RWPE1 (cell line): ENCODE results near the gene BHLHE41.

Experiments used
- CTCF ChIA-PET: fragments of 350-600 bp; sonication (Branson Sonifier 250); formaldehyde crosslinking; extraction: SDS; loops from one replicate; lab custom pipeline; 2021; lab: Yijun Ruan, JAX
- POLR2A ChIA-PET: fragments of 400-600 bp; formaldehyde crosslinking; extraction: SDS; loops from one replicate; lab custom pipeline; 2020; ENCODE audit warnings: antibody characterized with exemption; ENCODE audit not compliant: low non-redundant PET; lab: Yijun Ruan, JAX
- DNase-seq: peaks from one replicate; pipeline ENCODE4 v3.0.0; 2012; ENCODE audit warnings: low spot score
- H3K27ac ChIP-seq: fragments of 450-650 bp; 2 replicates; pipeline ENCODE4 v1.5.1; 2017
- TF ChIP-seq, protein P1 (sequence below): fragments of 450-650 bp; conservative IDR thresholded peaks from 2 replicates; pipeline ENCODE4 v1.5.1; 2017; ENCODE audit warnings: low read depth, mild to moderate bottlenecking

BHLHE41 gene

DNA sequence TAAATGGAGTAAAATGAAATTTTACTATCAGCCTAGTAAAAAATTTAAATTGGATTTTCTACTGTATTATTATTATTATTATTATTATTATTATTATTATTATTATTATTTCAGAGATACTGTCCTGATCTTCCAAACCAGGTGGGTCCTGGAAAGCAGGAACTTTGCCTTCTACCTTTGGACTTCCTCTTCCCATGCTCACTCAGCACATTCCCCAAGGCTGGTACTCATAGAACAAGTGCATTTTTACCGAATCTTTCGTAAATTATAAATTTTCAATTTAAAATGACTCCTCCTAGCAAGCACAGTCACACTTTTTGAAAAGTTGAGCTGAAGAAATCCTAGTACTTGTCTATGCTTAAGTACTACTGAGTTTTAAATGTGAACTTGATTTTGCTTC lies 29.7 kb downstream of the BHLHE41 start:
- ChIA-PET POLR2A (no interaction called here), CTCF (interaction anchor here (0.7 kb wide), 2 partner anchors 29 to 92 kb away, joined by 3 to 6 read pairs; no protein-coding TSS in a partner anchor)
- TF ChIP-seq, protein P1, sequence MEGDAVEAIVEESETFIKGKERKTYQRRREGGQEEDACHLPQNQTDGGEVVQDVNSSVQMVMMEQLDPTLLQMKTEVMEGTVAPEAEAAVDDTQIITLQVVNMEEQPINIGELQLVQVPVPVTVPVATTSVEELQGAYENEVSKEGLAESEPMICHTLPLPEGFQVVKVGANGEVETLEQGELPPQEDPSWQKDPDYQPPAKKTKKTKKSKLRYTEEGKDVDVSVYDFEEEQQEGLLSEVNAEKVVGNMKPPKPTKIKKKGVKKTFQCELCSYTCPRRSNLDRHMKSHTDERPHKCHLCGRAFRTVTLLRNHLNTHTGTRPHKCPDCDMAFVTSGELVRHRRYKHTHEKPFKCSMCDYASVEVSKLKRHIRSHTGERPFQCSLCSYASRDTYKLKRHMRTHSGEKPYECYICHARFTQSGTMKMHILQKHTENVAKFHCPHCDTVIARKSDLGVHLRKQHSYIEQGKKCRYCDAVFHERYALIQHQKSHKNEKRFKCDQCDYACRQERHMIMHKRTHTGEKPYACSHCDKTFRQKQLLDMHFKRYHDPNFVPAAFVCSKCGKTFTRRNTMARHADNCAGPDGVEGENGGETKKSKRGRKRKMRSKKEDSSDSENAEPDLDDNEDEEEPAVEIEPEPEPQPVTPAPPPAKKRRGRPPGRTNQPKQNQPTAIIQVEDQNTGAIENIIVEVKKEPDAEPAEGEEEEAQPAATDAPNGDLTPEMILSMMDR, result no peak
- no peak overlapping the region for H3K27ac ChIP-seq
- DNase-seq, result no peak

DNA sequence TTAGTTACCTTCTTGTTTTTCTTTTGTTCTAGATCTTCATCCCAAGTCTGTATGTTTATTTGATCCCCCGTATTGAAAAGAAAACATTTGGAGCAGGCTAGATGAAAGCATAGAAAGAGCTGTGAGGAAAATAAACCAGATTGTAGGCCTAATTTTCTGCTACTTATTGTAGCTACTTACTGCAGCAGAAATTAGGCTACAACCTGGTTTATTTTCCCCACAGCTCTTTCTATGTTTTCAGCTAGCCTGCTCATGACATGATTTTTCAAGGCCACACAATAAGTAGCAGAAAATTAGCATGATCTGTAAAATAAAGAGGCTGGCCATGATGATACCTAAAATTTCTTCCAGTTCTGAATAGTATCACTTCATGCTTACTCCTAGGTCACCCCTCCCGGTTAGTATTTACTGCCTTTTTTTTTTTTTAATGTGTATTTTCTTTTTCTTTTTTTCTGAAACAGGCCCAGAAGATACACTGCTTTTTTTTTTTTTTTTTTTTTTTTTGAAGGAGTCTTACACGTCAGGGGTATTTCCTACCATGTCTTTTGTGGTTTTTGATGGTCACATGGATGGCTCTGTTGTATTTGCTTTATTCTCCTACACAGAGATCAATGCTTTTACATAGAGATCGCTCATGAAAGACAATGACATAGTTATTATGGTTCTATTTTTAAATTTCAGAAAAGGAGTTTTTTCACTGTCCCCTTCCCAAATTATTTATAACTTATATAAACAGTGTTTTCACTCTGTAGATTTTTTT lies 32.3 kb downstream of the BHLHE41 start:
- no peak overlapping the region for H3K27ac ChIP-seq
- ChIA-PET POLR2A (no interaction called here), CTCF (interaction anchor here (0.6 to 0.7 kb wide), 2 partner anchors 310 to 353 kb away, joined by 3 to 4 read pairs; no protein-coding TSS in a partner anchor)
- TF ChIP-seq, protein P1, result no peak
- DNase-seq, result no peak

DNA sequence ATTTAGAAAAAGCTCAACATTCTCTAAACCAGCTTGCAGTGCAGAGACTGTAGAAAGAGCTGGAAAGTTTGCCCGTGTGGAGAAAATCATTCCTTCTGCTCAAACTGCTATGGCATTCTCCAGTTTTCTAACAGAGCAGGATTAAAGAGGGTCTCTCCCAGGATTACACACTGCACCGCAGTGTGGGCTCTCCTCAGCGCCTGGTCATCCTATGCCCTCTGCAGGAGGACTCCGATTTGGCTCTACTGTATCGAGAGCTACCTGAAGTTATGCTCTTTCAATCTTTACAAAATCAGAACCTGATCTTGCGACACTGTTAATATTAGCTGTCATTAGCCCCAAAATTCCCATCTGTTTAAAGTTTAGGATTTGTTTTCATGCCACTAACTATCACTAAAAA lies 33.0 kb downstream of the BHLHE41 start:
- DNase-seq, result no peak
- no peak overlapping the region for H3K27ac ChIP-seq
- CTCF ChIA-PET, result interaction anchor here (0.7 to 0.9 kb wide), 3 partner anchors 10 to 354 kb away, joined by 3 to 4 read pairs (median 3); no protein-coding TSS in a partner anchor
- POLR2A ChIA-PET, result no interaction called here
- TF ChIP-seq, protein P1, result no peak

DNA sequence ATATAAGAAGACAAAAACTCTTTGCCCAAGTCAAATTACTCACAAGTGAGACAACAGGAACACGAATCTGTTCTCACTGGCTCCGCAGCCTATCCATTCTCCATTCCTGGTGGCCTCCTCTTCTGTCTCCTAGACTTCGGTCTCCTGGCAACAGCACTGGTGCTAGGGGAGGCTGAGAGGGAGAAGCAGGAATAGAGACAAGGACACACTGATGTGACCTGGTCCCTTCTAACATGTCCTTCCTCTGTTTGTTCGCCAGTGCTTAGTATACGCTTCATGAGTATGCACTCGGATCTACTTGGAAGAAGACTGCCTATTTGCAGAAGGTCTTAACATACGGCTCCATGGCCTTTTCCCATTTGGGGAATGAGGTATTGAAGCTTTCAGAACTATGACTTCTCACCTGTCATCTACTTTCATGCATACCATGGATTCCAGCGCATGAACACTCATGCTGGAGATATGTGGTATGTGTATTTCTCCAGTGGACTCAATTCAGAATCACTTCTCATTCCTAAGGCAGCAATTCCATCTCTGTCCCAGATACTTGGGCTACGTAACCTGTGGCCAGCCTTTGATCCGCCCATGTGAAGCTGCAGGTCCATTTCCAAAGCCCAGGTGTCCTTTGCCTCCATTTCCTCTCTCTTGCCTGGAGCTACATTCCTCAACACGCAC lies 33.9 kb downstream of the BHLHE41 start:
- TF ChIP-seq, protein P1, result no peak
- ChIA-PET CTCF (interaction anchor here (0.9 kb wide), 1 partner anchor 10 kb away, joined by 4 read pairs; no protein-coding TSS in a partner anchor), POLR2A (no interaction called here)
- no peak overlapping the region for H3K27ac ChIP-seq
- DNase-seq, result peak; percentile 41

GRCh38 chr12:26088998-26089397 lies 35.8 kb downstream of the BHLHE41 start:
- DNase-seq, result no peak
- ChIA-PET CTCF (no interaction called here), POLR2A (no interaction called here)
- H3K27ac ChIP-seq, result no peak overlapping the region
- TF ChIP-seq, protein P1, result no peak

DNA sequence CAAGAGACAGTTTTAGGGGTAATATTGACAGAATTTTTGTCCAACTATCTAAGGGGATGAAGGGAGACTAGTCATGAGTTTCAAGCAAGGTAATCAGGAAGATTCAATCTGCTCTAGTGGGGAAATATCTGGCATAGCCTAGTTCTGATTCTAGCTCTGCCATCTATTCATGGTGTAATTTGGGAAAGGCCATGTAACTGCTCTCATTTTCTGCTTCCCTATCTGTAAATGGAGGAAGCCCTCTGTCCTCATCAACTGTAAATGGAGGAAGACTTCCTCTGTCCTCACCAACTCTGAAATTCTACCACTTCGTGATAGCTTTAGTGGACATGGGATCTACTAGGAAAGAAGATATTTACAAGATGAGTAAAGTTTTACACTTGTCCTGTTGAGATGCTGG lies 37.9 kb downstream of the BHLHE41 start:
- no peak overlapping the region for H3K27ac ChIP-seq
- POLR2A ChIA-PET, result no interaction called here
- no peak for DNase-seq
- CTCF ChIA-PET, result no interaction called here
- TF ChIP-seq, protein P1, result no peak
